Measurements from ENCODE around the gene GPR132.
A peak's percentile ranks its signal among the peaks of the same experiment; 100 is the strongest.
"Not testable (repeated sequence)": the region's sequence is repeated elsewhere in the genome, so short reads cannot be mapped to it uniquely, and the experiment has no call there.

GPR132 gene

GRCh38 chr14:105041841-105042765 lies 23.1 kb downstream of the GPR132 start:
- no peak for DNase-seq (ENCODE audit: low spot score)

DNA sequence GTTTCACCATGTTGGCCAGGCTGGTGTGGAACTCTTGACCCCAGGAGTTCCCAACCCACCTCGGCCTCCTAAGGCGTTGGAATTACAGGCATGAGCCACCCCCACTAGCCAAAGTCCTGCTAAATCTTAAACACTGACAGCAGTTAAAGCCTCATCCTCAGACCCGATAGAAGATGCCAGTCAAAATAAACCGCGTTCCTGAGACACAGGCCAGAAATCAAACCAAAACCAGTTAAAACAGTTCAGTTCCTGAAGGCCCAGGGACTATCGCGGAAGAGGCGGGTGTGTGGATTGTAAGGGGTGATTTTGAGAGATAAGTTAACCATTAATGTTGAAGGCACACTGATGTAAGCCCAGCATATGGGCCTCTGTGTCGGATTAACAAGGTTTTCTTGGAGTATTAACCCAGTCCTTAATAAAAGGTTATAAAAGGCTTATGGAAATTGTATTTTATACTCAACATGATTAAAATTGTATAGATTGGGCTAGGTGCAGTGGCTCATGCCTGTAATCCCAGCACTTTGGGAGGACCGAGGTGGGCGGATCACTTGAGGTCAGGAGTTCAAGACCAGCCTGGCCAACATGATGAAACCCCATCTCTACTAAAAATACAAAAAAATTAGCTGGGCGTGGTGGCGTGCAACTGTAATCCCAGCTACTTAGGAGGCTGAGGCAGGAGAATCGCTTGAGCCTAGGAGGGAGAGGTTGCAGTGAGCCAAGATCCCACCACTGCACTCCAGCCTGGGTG lies 25.6 kb downstream of the GPR132 start:
- no peak for DNase-seq (ENCODE audit: low spot score)

DNA sequence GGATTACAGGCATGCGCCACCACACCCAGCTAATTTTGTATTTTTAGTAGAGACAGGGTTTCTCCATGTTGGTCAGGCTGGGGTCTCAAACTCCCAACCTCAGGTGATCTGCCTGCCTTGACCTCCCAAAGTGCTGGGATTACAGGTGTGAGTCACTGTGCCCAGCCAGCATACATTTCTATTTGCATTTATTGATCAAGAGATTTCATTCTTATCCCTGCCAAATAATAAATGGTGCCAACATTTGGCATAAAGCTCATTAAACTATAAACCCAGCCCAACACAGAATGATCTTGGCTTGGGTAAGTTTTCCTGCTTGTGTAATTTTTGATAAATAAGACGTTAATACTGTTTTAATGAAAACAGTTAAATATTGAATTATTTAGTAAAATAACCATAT lies 29.6 kb downstream of the GPR132 start:
- DNase-seq (ENCODE audit: low spot score), result not testable (repeated sequence)

DNA sequence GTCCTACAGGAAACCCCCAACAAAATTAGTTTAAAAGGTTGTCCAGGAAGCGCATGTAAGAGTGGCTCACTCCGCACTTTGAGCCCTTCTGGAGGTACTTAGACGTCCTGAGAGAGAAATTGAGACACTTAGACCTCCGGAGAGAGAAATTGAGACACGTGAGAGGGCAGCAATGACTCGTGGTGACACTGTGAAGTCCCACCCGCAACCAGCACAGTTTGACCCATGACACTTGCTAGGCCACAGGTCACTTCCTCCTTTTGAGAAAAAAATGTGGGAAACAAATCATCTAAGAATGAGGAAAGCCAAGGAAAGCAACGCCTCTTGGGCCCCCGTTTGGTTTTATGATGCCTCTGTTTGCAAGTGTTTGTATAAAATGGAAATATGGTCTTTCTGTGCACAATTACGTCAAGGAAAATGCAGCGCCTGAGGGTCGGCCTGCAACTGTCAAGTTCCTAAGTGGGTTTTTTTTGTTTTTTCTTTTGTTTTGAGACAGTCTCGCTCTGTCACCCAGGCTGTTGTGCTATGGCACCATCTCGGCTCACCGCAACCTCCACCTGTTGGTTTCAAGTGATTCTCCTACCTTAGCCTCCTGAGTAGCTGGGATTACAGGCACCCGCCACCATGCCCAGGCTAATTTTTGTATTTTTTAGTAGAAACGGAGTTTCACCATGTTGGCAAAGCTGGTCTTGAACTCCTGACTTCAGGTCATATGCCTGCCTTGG lies 30.8 kb downstream of the GPR132 start:
- DNase-seq (ENCODE audit: low spot score), result no peak

GRCh38 chr14:105033412-105033900 lies 31.8 kb downstream of the GPR132 start:
- DNase-seq (ENCODE audit: low spot score), result peak; percentile 28

GRCh38 chr14:105032451-105032901 lies 32.8 kb downstream of the GPR132 start:
- DNase-seq (ENCODE audit: low spot score), result not testable (repeated sequence)

- no peak for DNase-seq (ENCODE audit: low spot score)
Measured at GRCh38 chr14:105030836-105031396, 34.3 kb downstream of the GPR132 start.

DNA sequence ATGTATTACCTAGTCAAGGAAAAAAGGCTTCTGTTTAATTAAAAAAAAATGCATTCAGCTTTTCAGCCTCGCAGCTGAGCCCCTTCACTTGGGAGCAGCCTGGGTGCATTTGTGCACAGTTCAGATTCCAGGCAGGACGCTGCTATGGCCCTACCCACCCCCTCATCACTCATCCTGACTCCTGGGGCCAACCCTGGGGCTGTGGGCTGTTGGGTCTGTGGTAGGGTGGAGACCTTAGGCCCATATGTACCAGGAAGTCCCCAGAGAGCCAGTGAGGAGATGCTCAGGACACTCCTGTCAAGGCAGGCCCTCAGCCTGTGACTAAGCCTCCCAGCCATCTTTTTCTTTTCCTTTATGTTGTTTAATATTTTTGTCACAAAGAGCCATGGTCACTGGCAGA lies 35.0 kb downstream of the GPR132 start:
- no peak for DNase-seq (ENCODE audit: low spot score)

- no peak for DNase-seq (ENCODE audit: low spot score)
Measured at GRCh38 chr14:105029402-105029801, 35.8 kb downstream of the GPR132 start.

DNA sequence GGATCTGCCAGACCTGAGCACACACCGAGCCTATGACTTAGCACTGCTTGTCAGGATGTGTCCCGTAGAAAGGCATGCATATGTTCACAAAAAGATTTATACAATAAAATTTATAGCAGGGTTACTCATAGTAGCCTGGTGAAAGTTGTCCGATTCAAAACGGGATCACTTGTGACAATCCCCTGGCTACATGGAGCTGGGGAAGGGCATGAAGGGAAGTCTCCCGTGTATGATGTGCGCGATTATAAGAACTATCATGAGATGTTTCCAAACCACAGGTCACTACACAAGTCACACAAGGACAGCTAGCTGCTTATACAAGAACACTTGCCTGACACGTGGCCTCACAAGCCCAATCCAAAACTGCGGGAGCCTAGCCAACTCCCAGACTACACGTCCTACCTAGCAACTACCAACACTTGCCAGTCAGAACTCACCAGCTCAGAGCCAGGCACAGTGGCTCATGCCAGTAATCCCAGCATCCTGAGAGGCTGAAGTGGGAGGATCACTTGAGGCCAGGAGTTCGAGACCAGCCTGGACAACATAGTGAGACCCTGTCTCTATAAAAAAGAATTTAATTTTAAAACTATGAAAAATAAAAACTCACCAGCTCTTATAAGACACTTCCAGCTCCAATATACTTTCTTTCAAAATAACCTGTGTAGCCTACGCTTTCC lies 36.8 kb downstream of the GPR132 start:
- DNase-seq (ENCODE audit: low spot score), result no peak

GRCh38 chr14:105027718-105028117 lies 37.5 kb downstream of the GPR132 start:
- not testable (repeated sequence) for DNase-seq (ENCODE audit: low spot score)

DNA sequence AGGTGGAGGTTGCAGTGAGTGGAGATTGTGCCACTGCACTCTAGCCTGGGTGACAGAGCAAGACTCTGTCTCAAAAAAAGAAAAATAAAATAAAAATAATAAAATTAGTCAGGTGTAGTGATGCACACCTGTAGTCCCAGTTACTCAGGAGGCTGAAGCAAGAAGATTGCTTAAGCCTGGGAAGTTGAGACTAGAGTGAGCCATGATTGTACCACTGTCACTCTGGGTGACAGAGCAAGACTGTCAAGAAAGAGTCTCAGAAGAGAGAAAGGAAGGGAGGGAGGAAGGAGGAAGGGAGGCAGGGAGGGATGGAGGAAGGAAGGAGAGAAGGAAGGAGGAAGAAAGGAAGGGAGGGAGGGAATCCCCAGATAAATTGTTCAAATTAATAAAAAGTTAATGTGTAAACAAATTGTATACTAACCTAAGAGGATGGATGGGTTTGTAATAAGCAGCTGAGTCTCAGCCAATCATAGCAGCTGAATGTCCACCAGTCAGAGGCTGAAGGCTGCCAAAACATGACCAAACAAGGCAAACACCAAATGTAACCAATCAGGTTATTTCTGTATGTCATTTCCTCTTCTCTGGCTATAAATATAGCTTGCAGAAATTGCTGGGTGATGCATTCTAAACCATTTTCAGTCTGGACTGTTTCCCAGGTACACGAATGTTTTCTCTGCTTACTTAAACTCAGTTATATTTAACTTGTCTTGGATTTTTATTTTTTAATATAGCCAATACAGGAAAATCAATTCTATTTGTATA lies 38.2 kb downstream of the GPR132 start:
- DNase-seq (ENCODE audit: low spot score), result no peak

GRCh38 chr14:105026033-105026785 lies 39.0 kb downstream of the GPR132 start:
- peak; percentile 54 for DNase-seq (ENCODE audit: low spot score)

DNA sequence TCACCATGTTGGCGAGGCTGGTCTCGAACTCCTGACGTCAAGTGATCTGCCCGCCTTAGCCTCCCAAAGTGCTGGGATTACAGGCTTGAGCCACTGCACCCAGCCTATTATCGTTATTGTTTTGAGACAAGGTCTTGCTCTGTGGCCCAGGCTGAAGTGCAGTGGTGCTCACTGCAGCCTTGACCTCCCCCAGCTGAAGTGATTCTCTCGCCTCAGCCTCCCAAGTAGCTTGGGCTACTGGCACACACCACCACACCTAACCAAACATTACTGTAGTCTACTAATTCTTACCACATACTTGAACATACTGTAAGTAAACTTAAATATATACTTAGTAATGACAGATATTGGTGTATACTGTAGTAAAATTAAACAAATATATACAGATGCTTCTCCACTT lies 39.8 kb downstream of the GPR132 start:
- DNase-seq (ENCODE audit: low spot score), result no peak

- no peak for DNase-seq (ENCODE audit: low spot score)
Measured at GRCh38 chr14:105023791-105024480, 41.3 kb downstream of the GPR132 start.

GRCh38 chr14:105023144-105023543 lies 42.1 kb downstream of the GPR132 start:
- DNase-seq (ENCODE audit: low spot score), result no peak

- no peak for DNase-seq (ENCODE audit: low spot score)
Measured at GRCh38 chr14:105022276-105022670, 43.0 kb downstream of the GPR132 start.

- DNase-seq (ENCODE audit: low spot score), result peak; percentile 19
Measured at GRCh38 chr14:105021656-105022275, 43.5 kb downstream of the GPR132 start.

Measured in CD4-positive, alpha-beta T cell treated with Interleukin-2 at 100 ng/mL for 4 hours (primary cell).